Measurements from ENCODE around the gene IRF8. TPM values are rescaled to one million over a fixed set of nuclear protein-coding genes. Genes with fewer than 3 reads are reported as not detected.

IRF8 gene
- total RNA-seq, 1 donor from 2014 or later, result 20.0 TPM

GRCh38 chr16:85956426-85956825 lies 57.5 kb downstream of the IRF8 start:
- intact Hi-C loops (cut with DNase I), result no loop called here
- TF ChIP-seq, protein P1, sequence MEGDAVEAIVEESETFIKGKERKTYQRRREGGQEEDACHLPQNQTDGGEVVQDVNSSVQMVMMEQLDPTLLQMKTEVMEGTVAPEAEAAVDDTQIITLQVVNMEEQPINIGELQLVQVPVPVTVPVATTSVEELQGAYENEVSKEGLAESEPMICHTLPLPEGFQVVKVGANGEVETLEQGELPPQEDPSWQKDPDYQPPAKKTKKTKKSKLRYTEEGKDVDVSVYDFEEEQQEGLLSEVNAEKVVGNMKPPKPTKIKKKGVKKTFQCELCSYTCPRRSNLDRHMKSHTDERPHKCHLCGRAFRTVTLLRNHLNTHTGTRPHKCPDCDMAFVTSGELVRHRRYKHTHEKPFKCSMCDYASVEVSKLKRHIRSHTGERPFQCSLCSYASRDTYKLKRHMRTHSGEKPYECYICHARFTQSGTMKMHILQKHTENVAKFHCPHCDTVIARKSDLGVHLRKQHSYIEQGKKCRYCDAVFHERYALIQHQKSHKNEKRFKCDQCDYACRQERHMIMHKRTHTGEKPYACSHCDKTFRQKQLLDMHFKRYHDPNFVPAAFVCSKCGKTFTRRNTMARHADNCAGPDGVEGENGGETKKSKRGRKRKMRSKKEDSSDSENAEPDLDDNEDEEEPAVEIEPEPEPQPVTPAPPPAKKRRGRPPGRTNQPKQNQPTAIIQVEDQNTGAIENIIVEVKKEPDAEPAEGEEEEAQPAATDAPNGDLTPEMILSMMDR (IDR thresholded peaks at IDR 0.05), result no peak
- H3K27ac ChIP-seq, result no peak overlapping the region
- H3K4me3 ChIP-seq, result no peak overlapping the region
- H3K4me1 ChIP-seq, result no peaks in the 10 kb centered on the region
- no peak for DNase-seq (ENCODE audit: low spot score in 2 of 2)
- no peaks in the 10 kb centered on the region for H3K36me3 ChIP-seq
- H3K9me3 ChIP-seq, result no peaks in the 10 kb centered on the region
- H3K27me3 ChIP-seq, result no peaks in the 10 kb centered on the region

DNA sequence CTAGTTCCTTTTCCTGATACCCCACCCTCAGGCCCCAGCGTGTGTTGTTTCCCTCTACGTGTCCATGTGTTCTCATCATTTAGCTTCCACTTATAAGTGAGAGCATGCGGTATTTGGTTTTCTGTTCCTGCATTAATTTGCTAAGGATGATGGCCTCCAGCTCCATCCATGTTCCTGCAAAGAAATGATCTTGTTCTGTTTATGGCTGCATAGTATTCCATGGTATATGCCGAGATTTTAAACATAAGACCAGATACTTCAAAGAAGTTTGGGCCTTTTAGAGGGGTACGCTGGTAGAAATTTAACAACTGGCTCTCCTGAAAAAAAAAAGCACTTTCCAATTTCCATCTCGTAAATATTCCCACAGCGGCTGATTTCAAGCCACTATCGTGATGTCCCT lies 59.8 kb downstream of the IRF8 start:
- Histone ChIP-seq H3K36me3 (no peaks in the 10 kb centered on the region), H3K9me3 (no peaks in the 10 kb centered on the region), H3K27me3 (no peaks in the 10 kb centered on the region), H3K4me1 (no peaks in the 10 kb centered on the region), H3K27ac (no peak overlapping the region), H3K4me3 (no peak overlapping the region)
- TF ChIP-seq, protein P1 (IDR thresholded peaks at IDR 0.05), result no peak
- intact Hi-C loops (cut with DNase I), result no loop called here
- DNase-seq (ENCODE audit: low spot score in 2 of 2), result no peak

- TF ChIP-seq, protein P1 (IDR thresholded peaks at IDR 0.05), result no peak
- H3K27ac ChIP-seq, result no peak overlapping the region
- no peaks in the 10 kb centered on the region for H3K36me3 ChIP-seq
- intact Hi-C loops (cut with DNase I), result no loop called here
- H3K27me3 ChIP-seq, result no peaks in the 10 kb centered on the region
- H3K4me3 ChIP-seq, result no peak overlapping the region
- no peak for DNase-seq (ENCODE audit: low spot score in 2 of 2)
- H3K4me1 ChIP-seq, result no peaks in the 10 kb centered on the region
- H3K9me3 ChIP-seq, result no peaks in the 10 kb centered on the region
Measured at GRCh38 chr16:85959686-85960085, 60.7 kb downstream of the IRF8 start.

DNA sequence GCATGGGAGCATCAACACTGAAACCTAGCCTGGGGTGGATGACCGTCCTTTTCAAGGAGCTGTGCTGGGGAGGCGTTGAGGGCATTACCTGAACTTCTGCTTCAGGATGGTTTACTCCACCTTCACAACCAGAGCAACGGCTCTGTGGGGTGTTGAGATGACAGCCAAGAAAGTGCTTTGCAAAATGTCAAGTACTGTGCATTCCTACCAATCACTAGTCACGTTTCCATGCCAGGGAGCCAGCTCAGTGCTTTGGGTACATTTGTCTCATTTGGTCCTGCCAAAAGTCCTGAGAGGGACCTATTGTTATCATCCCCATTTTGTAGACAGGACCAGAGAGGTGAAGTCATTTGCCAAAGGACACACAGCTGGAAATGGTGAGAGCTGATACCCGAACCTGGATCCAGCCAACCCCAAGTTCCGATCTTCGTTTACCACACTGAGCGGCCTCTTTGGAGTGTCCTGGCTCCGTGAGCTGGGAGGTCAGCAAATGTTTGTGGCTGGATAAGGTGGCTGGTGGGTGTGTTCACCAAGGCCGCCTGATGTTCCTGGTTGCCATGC lies 61.6 kb downstream of the IRF8 start:
- intact Hi-C loops (cut with DNase I), result no loop called here
- TF ChIP-seq, protein P1 (IDR thresholded peaks at IDR 0.05), result no peak
- no peaks in the 10 kb centered on the region for H3K9me3 ChIP-seq
- no peaks in the 10 kb centered on the region for H3K4me1 ChIP-seq
- DNase-seq (ENCODE audit: low spot score in 2 of 2), result no peak
- H3K27ac ChIP-seq, result no peak overlapping the region
- no peak overlapping the region for H3K4me3 ChIP-seq
- H3K36me3 ChIP-seq, result no peaks in the 10 kb centered on the region
- H3K27me3 ChIP-seq, result no peaks in the 10 kb centered on the region

DNA sequence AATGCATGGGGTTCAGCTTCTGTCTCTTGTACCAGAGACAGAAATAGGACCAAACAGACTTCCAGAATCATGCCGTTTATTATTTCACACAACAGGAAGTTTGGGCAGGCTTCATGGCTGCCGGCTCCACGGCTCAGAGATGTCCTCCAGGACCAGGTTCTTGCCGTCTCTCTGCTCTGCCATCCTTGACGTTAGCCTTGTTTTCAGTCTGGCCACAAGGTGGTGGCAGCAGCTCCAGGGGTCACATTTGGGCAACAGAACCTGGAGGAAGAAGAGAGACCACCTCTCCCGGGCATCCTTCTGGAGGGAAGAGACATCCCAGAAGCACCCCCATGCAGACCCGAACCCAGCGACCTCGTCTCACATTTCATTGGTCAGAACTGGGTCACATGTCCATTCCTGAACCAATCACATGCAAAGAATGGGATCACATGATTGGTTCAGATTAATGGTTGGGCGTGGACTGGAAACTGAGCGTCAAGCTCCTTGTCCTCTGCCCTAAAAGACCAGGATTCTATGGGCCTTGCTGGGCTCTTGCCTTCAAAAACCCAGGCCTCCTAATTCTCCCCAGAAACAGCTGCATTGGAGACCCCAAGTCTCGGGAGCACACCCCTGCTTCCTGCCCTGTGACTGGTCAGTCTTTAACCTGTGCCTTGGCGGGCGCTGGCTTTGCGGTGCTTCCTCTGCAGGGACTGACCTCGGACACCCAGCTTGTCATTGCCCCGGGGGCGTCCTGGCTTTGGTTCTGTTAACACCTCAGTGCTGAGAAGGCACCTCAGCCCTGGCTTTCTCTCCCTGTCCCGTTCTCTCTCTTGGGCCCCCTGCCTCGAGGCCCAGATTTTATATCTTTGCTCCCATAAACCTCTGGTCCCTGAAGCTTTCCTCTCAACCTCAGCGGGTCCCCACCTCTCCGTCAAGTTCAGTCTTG lies 63.3 kb downstream of the IRF8 start:
- Histone ChIP-seq H3K4me3 (no peak overlapping the region), H3K4me1 (no peaks in the 10 kb centered on the region), H3K27ac (no peak overlapping the region), H3K36me3 (no peaks in the 10 kb centered on the region), H3K27me3 (no peaks in the 10 kb centered on the region), H3K9me3 (no peaks in the 10 kb centered on the region)
- no peak for DNase-seq (ENCODE audit: low spot score in 2 of 2)
- intact Hi-C loops (cut with DNase I), result no loop called here
- TF ChIP-seq, protein P1 (IDR thresholded peaks at IDR 0.05), result no peak
